IPS-NIHi11 (cell line): ENCODE data around the gene DHRS13.
"Not testable (repeated sequence)": the region's sequence is repeated elsewhere in the genome, so short reads cannot be mapped to it uniquely, and the experiment has no call there.

Experiments
- DNase-seq: peaks from one replicate; pipeline ENCODE4 v3.0.0; 2012; ENCODE audit warnings: mixed read lengths, low spot score

DHRS13 gene

GRCh38 chr17:28935744-28936460, 33.0 kb upstream of the DHRS13 start:
- DNase-seq: no peak

- DNase-seq: not testable (repeated sequence)
These were observed 31.6 kb upstream of the DHRS13 start for GRCh38 chr17:28934508-28934907.

GRCh38 chr17:28929787-28930186, 26.9 kb upstream of the DHRS13 start:
- DNase-seq: no peak

GRCh38 chr17:28928061-28928460, 25.2 kb upstream of the DHRS13 start:
- DNase-seq: no peak

DNA sequence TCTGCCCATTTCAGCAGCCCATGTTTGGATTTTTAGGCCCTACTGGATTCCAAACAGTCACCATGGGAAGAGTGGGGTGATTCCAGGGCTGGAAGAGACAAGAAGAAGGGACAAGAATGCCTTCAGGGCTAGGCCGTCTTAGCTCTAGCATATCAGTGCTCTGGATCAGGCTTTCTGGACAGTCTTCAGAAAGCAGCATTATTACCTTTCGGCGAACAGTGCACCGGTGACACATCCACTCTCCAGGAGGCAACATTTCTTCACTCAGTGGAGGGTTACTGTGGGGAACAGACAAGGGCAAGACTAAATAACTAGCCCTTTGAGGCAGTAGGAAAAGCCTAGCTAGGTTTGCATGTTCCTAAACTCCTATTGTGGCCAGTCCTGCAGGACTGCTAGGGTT, 23.9 kb upstream of the DHRS13 start:
- no peak for DNase-seq

DNA sequence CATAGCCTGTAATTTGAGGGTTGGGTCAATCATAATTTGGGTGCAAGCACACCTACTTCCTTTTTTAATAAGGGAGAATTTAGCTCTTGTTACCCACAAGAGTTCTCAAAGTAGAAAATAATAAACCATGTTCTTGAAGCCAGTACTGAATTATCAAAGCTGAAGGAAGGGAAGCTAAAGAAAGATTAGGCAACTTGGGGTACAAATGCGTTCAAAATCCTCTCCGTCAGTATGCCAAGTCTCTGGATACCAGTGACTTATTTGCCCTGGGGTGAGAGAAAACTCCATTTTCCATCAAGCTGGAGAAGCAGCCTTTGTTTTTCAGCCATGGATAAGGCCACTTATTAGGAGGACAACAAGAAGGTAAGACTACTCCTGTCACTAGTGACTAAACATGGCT, 23.5 kb upstream of the DHRS13 start:
- no peak for DNase-seq

DNA sequence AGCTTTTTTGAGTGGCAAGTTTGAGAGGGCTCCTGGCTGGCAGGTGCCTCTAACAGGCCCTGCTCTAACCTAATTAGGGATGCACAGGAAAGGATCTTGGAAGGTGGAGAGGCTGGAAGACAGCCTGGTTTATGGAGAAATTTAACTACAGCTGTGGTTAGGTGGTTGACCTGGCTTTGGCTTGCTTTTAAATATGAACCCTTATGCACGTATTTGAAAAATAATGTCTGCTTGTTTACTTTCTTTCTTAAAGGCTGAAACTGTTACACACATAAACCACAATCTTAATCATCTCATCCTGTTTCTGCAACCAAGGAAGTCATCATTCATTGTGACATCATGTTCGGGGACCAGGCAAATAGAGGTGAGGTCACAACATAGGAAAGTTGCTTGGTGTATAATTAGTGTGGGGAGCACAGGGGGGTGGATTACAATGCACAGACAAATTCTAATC, 23.1 kb upstream of the DHRS13 start:
- DNase-seq: no peak

GRCh38 chr17:28920201-28920600, 17.3 kb upstream of the DHRS13 start:
- no peak for DNase-seq

DNA sequence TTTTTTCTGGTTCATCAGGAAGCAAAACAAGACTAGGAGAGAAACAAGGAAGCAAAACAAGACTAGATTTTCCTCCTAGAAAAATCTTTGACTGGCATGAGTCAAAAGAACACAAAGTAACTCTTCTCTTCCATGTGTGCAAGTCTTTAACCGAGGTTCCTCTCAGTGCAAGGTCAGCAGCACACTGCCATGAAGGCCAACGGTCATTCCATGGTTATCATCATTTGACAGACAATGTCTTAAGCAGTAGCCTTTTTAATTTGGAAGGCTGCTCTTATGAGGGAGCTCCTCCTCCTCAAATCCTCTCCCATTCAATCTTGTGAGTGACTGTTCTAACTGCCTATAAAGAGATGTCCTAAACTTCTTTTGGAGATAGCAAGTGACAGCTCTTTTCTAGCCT, 15.4 kb upstream of the DHRS13 start:
- no peak for DNase-seq

DNA sequence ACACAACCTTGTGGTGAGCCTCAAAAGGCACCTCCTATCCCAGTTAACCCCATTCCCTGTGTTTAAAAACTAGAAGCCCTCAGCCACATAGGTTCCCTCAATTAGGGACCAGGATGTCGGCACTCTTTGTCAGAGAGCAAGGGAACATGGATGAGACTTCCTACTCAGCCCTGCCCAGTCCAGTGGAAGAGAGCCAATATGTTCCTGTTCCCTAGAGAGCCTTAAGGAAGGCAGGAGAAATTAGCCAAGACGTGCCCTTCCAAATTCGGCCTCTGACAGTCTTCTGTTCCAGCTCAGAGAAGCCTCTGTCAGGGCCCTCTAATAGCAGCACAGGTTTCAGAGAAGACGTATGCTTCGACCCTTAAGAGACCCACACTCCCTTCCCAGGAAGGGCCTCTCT, 14.6 kb upstream of the DHRS13 start:
- no peak for DNase-seq

DNA sequence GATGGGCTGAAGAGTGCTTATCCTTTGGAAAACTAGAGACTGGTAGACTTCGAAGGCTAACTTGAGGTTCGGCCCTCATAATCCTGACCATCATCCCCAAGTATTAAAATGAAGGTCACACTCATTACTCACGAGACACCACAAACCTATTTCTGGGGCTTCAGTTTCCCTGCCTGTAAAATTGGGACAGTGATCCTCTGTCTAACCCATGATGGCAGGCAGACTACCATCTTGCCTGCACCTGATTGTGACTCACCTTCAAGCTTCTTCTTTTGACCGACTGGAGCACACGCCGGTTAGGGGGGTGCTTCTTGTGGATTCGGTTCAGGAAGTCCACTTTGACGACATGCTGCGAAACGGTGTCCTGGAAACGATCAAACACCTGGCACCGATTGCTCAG, 14.2 kb upstream of the DHRS13 start:
- no peak for DNase-seq

- peak; percentile 45 for DNase-seq
These were observed 13.5 kb upstream of the DHRS13 start for GRCh38 chr17:28916302-28916934.

DNA sequence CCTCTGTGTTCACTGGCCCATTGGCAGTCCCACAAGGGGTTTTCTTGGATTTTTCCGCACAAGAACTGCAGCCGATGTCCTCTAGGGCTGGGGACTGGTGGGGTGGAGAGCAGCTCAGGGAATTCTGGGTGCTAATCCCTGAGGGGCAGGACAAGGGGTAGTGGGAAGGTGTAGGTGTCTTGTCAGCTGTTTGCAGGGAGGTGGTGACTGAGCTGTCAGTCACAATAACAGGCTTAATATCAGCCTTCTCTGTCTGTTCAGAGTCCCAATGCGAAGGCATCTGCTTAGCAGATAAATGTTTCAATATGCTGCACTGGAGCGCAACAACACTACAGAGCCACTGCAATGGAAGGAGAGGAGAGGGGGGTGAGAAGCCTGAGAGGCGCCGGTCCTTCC, 10.1 kb upstream of the DHRS13 start:
- no peak for DNase-seq

DNA sequence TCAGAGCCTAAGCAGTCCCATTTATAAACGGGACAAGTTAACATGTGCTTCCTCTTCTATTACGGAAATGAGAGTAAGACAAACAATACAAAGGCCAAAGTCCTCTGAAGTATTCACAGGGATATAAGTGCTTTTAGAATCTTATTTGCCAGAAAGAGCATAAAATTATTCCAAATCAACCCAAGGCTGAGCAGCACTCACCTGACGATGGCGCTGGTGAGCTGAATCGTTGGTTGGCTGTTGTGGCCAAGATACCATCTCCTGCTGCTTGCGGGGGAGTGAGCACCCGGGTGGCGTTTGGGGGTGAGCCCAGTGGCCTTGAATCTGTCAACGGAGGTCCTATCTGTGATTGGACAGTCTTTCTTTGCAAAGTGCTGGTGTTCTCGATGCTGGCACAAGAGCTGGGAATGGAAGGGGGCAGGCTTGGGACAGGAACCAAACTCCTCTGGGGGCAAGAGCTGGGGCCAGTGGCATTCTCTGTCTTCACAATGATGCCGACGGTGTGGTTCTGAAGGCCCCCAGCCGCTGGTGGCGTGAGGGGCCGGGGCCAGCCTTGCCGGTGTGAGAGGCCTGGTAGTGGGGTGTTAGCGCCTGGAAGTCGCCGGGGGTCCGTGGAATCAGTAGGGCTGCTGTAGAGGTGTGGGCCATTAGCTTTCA, 9.5 kb upstream of the DHRS13 start:
- DNase-seq: peak; percentile 45

DNA sequence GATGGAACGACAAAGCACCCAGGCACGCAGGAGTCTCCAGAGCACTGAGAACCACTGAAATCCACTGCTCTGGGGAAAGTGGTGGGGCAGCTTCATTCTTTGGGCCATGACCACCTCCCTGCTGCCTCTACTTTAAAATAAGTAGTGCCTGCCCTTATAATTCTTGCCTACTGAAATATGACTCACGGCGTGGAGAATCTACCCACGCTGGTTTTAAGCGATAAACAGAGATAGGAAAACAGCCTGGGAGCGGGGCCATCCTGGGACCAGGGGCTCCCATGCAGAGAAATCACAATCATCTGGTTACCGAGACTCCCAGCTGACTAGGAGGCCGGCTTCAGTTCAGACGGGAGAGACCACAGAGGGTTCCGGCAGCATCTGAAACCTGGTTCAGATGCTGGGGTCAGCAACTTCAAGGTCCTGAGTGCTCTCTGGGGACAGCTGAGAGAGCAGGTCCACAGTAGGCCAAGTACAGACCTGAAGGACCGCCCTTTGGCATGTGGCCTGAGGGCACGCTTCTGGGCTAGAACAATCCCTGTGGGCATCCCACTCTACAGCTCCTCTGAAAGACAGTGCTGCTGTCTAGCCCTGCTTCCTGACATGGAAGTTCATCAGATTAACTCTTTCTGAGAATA, 8.6 kb upstream of the DHRS13 start:
- DNase-seq: no peak

DNA sequence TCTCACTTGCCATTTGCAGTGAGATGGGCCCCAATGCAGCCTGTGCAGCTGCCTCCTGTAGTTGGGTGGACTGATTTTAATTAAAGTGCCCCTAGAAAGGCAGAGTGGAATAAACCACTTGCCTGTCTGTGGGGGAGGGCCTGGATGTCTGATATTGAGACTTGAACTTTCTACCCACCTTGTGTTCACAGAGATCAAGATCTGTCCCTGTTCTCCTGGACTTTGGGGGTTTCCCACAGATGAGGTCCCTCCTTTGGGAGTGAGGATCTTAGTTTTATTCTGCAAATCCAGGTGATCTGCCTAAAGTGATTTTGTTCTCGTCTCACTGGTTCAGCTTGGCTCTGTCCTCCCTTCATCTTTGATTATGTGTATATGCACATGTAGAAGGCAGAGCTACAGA, 7.7 kb upstream of the DHRS13 start:
- DNase-seq: no peak

DNA sequence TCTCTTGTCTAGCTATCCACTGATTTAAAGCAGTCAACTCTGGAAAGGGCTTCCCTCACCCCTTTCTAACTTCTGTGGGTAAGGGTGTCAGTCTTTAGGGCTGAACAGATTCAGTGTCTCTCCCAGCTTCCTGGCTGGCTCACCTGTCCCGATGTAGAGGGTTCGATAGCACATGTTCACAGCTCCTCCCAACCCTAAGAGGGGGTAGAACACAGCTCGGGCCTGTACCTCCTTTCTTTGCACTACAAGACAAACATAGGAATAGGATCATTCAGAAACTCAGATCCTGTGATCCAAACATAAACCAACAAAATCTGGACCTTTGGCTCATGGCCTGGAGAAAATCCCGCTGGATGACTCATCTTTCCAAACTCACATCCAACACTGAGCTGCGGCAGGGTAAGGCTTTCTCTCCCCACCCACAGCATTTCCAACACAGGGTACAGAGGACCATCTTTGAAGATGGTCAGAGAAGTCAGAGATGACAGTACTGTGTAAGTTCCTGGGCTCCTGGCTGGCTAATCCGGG, 5.8 kb upstream of the DHRS13 start:
- DNase-seq: no peak

DNA sequence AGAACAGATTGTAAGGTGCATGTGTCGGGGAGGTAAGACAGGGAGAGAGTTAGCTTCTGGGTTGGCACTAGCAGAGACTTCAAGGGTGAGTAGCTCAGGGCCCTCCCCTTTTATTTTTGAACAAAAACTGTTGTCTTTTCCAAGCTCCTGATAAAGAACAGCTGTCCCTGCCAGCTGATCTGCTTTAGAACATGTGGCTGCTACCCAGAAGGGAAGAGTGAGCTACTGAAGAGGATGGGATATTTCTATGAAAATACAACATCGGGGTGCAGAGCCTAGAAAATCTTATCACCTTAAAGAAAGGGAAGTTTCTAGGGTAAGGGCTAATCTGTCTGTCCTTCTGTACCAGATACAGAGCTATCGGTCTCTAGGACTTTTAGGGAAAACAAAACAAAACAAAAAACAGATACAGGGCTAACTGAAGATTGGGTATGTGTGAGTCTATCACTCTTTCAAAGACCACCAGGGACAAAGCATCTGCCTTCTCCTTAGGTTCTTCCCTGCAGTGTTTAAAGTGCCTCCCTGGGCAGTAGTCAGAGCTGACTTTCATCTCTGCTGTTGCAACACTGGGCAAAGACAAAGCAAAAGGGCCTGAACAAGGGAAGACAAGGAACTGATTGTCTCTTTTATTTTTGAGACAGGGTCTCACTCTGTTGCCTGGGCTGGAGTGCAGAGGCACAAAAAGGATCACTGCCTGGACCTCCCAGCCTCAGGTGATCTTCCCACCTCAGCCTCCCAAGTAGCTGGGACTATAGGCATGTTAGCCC, 5.0 kb upstream of the DHRS13 start:
- no peak for DNase-seq

DNA sequence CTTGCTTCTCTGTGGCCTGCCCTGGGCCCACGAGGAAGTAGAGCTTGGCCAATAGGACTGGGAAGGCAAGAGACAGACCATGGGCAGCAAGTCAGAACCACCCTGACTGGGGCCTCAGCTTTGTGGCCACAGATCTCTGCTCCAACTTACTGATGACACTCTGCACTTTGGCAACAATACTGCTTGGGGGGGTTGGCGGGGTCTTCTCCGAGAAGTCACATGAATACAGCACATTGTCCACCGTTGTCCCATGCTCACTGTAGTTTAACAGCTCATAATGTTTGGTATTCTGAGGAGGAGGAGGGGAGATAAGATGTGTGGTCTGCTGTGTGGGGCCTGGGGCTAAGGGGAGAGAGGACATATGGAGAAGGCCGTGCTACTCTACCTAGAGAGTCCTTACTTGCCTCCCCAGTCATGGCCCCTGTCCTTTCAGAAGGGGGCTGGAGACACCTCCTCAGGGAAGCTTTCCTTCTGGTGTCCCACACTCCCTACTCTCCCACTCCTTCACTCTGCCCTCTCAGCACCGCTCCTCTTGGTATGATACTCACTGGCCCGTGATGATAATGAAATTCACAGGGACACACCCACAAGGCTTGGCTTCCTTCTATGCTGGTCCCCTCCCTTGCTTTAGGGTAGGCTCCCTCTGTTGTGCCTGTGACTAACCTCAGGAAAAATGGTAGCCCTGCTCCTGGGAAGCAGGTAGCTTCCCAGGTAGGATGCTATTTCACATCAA, 4.0 kb upstream of the DHRS13 start:
- DNase-seq: no peak

DNA sequence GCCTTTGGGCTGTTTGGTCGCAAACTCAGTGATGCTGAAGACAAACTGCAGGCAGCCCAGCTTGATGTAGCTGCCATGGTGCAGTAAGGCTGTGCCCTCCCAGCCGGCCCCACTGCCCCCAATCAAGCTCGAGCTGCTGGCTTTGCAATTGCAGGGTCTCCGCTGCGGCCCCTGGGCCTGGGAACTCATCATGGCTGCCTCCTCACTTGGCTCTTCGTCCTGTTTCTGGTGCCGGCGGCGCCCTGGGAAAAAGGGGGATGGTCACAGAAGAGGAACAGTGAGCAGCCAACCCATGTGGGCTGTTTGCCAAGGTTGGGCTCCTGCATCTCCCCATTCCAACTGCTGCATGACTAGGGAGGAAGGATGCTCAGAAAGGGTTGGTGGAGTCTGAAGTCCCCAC, 3.4 kb upstream of the DHRS13 start:
- no peak for DNase-seq

DNA sequence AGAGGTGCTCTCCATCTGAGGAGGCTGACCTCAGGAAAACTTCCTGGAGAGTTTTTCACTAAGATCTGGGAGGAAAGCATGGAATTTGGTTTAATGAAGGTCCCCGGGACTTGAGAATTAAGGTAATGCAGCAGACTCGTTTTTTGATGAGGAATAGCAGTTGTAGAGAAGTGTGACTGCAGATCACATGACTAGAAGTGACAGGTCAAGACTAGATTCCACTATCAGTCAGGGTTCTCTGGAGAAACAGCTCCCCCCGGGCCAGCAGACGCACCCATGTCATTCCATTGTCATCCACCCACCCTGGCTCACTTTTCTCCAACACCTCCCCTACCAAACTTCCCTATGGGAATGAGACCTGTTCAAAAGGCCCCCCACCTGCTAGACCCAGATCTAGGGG, 1.9 kb upstream of the DHRS13 start:
- DNase-seq: no peak
